IMR-90 (cell line): ENCODE data around the gene GSS. TPM values are rescaled to one million over a fixed set of nuclear protein-coding genes. Genes with fewer than 3 reads are reported as not detected.

Source experiments
- ATAC-seq: fragments of 200-7000 bp; cut with Tn5 transposase; 2 replicates; pipeline ENCODE4 v1.9.1; 2020; ENCODE audit warnings: low read depth, mild to moderate bottlenecking, moderate library complexity
- Bru-seq: library from RNA; stranded (reverse); fragments of 400-500 nt; gene quantifications from one replicate; lab custom pipeline; 2021; lab: Mats Ljungman, UMichigan
- BruChase-seq, 2 experiments: library from RNA; stranded (reverse); fragments of 400-500 nt; gene quantifications; one replicate each; lab custom pipeline; 2021; lab: Mats Ljungman, UMichigan
- BruUV-seq: library from RNA; stranded (reverse); fragments of 400-500 nt; replicated peaks from 2 replicates; lab custom pipeline; 2021; lab: Mats Ljungman, UMichigan
- CTCF ChIA-PET: fragments of 300-600 bp; formaldehyde crosslinking; extraction: SDS; loops from one replicate; lab custom pipeline; 2021; ENCODE audit warnings: antibody characterized with exemption; lab: Yijun Ruan, JAX
- POLR2A ChIA-PET: fragments of 300-600 bp; sonication (Branson Sonifier 250); formaldehyde crosslinking; loops from one replicate; lab custom pipeline; 2022; ENCODE audit warnings: antibody characterized with exemption; ENCODE audit not compliant: unreplicated experiment; lab: Charles Lee
- DNase-seq: peaks from one replicate; pipeline ENCODE4 v3.0.0; 2013
- H2AFZ ChIP-seq: replicated peaks from 2 replicates; pipeline ENCODE3; 2013; ENCODE audit warnings: low read length, mild to moderate bottlenecking; ENCODE audit not compliant: poor library complexity
- H2AK5ac ChIP-seq: 2 replicates; pipeline ENCODE4 v1.6.1; 2013; ENCODE audit warnings: low read depth, low read length, inconsistent platforms
- H2AK9ac ChIP-seq: replicated peaks from 2 replicates; pipeline ENCODE3; 2013; ENCODE audit warnings: mild to moderate bottlenecking, low read depth, low read length, moderate library complexity; ENCODE audit not compliant: poor library complexity
- H2BK120ac ChIP-seq: 2 replicates; pipeline ENCODE4 v1.6.1; 2013; ENCODE audit warnings: low read depth, low read length, inconsistent platforms
- H2BK15ac ChIP-seq: 3 replicates; pipeline ENCODE4 v1.6.1; 2013; ENCODE audit warnings: low read depth, low read length, inconsistent platforms
- H2BK20ac ChIP-seq: 2 replicates; pipeline ENCODE4 v1.6.1; 2013; ENCODE audit warnings: low read depth, mild to moderate bottlenecking, inconsistent platforms, low read length, moderate library complexity
- H2BK5ac ChIP-seq: 2 replicates; pipeline ENCODE4 v1.6.1; 2013; ENCODE audit warnings: mild to moderate bottlenecking, low read depth, low read length, inconsistent platforms; ENCODE audit not compliant: poor library complexity, severe bottlenecking
- H3K14ac ChIP-seq: replicated peaks from 2 replicates; pipeline ENCODE4 v1.6.1; 2013; ENCODE audit warnings: low read depth, low read length, inconsistent platforms
- H3K18ac ChIP-seq: 2 replicates; pipeline ENCODE4 v1.6.1; 2013; ENCODE audit warnings: low read depth, low read length, control low read depth
- H3K23ac ChIP-seq: 2 replicates; pipeline ENCODE4 v1.6.1; 2013; ENCODE audit warnings: low read depth, low read length, inconsistent platforms
- H3K27ac ChIP-seq: 2 replicates; pipeline ENCODE4 v1.5.1; 2013; ENCODE audit warnings: mild to moderate bottlenecking, control low read depth, low read length; ENCODE audit not compliant: insufficient read depth
- H3K27me3 ChIP-seq: 2 replicates; pipeline ENCODE4 v1.6.1; 2013; ENCODE audit warnings: low read length; ENCODE audit not compliant: control insufficient read depth, insufficient read depth
- H3K36me3 ChIP-seq: 2 replicates; pipeline ENCODE4 v1.6.1; 2013; ENCODE audit warnings: low read length, mixed read lengths; ENCODE audit not compliant: control insufficient read depth, insufficient read depth
- H3K4ac ChIP-seq: 2 replicates; pipeline ENCODE4 v1.6.1; 2013; ENCODE audit warnings: low read depth, low read length, inconsistent platforms
- H3K4me1 ChIP-seq: 2 replicates; pipeline ENCODE4 v1.6.1; 2013; ENCODE audit warnings: low read length, mixed read lengths; ENCODE audit not compliant: control insufficient read depth, insufficient read depth
- H3K4me2 ChIP-seq: 2 replicates; pipeline ENCODE4 v1.6.1; 2013; ENCODE audit warnings: low read depth, mild to moderate bottlenecking, control low read depth, low read length, moderate library complexity
- H3K4me3 ChIP-seq: 2 replicates; pipeline ENCODE4 v1.5.1; 2013; ENCODE audit warnings: low read depth, mild to moderate bottlenecking, control low read depth, low read length, moderate library complexity; ENCODE audit not compliant: insufficient read depth
- H3K56ac ChIP-seq: 2 replicates; pipeline ENCODE4 v1.6.1; 2013; ENCODE audit warnings: low read length, inconsistent platforms; ENCODE audit not compliant: insufficient read depth; ENCODE audit errors: extremely low read depth
- H3K79me1 ChIP-seq, 2 experiments: 2 replicates each; pipeline ENCODE4 v1.6.1; 2013; ENCODE audit warnings: low read length in 2 of 2, inconsistent platforms in 1 of 2, low read depth in 1 of 2
- H3K9ac ChIP-seq: 2 replicates; pipeline ENCODE4 v1.6.1; 2013; ENCODE audit warnings: low read depth, low read length, control low read depth
- H3K9me1 ChIP-seq: 2 replicates; pipeline ENCODE4 v1.6.1; 2013; ENCODE audit warnings: low read length, inconsistent platforms; ENCODE audit not compliant: insufficient read depth
- H3K9me3 ChIP-seq: 2 replicates; pipeline ENCODE4 v1.6.1; 2013; ENCODE audit warnings: low read length; ENCODE audit not compliant: control insufficient read depth, insufficient read depth
- H4K20me1 ChIP-seq: 2 replicates; pipeline ENCODE4 v1.6.1; 2013; ENCODE audit warnings: low read length, inconsistent platforms; ENCODE audit not compliant: insufficient read depth
- H4K5ac ChIP-seq: 2 replicates; pipeline ENCODE4 v1.6.1; 2013; ENCODE audit warnings: mild to moderate bottlenecking, low read depth, low read length, control low read depth
- H4K8ac ChIP-seq, 2 experiments: 2 replicates each; pipeline ENCODE4 v1.6.1; 2013; ENCODE audit warnings: low read depth in 2 of 2, low read length in 2 of 2, control low read depth in 1 of 2, inconsistent platforms in 1 of 2
- H4K91ac ChIP-seq: 2 replicates; pipeline ENCODE4 v1.6.1; 2013; ENCODE audit warnings: low read depth, low read length, inconsistent platforms; ENCODE audit not compliant: insufficient read depth
- BHLHE40 ChIP-seq: fragments of 150-350 bp; IDR thresholded peaks from 2 replicates; pipeline ENCODE4 v1.6.1; 2016; ENCODE audit warnings: mild to moderate bottlenecking, low read depth, low read length
- FOS ChIP-seq: fragments of 150-350 bp; IDR thresholded peaks from 2 replicates; pipeline ENCODE4 v1.6.1; 2016; ENCODE audit warnings: low read depth, low read length
- MAZ ChIP-seq: IDR thresholded peaks from 2 replicates; pipeline ENCODE4 v1.6.1; 2012; ENCODE audit warnings: low read depth, mild to moderate bottlenecking, low read length, improper control_type of control experiment, moderate library complexity, borderline replicate concordance
- POLR2A ChIP-seq: IDR thresholded peaks from 2 replicates; pipeline ENCODE4 v1.6.1; 2012; ENCODE audit warnings: mild to moderate bottlenecking, low read depth, low read length
- RAD21 ChIP-seq: IDR thresholded peaks from 2 replicates; pipeline ENCODE4 v1.6.1; 2012; ENCODE audit warnings: low read length, improper control_type of control experiment
- RCOR1 ChIP-seq: IDR thresholded peaks from 2 replicates; pipeline ENCODE4 v1.6.1; 2012; ENCODE audit warnings: mild to moderate bottlenecking, low read length, improper control_type of control experiment; ENCODE audit not compliant: insufficient replicate concordance
- SMC3 ChIP-seq: fragments of 150-350 bp; IDR thresholded peaks from 2 replicates; pipeline ENCODE4 v1.6.1; 2016; ENCODE audit warnings: low read depth, mild to moderate bottlenecking, antibody characterized with exemption, low read length, moderate library complexity
- USF2 ChIP-seq: fragments of 150-350 bp; IDR thresholded peaks from 2 replicates; pipeline ENCODE4 v1.6.1; 2017; ENCODE audit warnings: mild to moderate bottlenecking, antibody characterized with exemption, low read length, low read depth
- WGBS, 2 experiments: methylation state at CpG; one replicate each; pipeline versions ENCODE4 v1.1.5 to v1.1.7; 2013; ENCODE audit warnings: missing lambda C conversion rate in 2 of 2; ENCODE audit not compliant: insufficient read length in 1 of 2; ENCODE audit errors: extremely low coverage in 2 of 2; 5-methylcytosine and 5-hydroxymethylcytosine counted together
- dilution Hi-C: fragments of 300-500 bp; cut with HindIII; formaldehyde crosslinking; loops from one replicate; pipeline ENCODE4 v1.14.3; 2018; ENCODE audit warnings: low sequenced_read_pairs; ENCODE audit not compliant: unreplicated experiment
- in situ Hi-C: fragments of 300-500 bp; cut with MboI; formaldehyde crosslinking; loops from 3 replicates; pipeline ENCODE4 v1.14.3; 2019; ENCODE audit warnings: low sequenced_read_pairs, inconsistent platforms, mixed read lengths
- intact Hi-C: fragments of 100-400 bp; cut with micrococcal nuclease; formaldehyde crosslinking; loops from 2 replicates; pipeline ENCODE4 v1.10.0; 2022
- long read RNA-seq: library from polyadenylated mRNA; unstranded; transcript quantifications from one replicate; pipeline ENCODE4 v2.0.0, GENCODE V29; 2021; ENCODE audit not compliant: unreplicated experiment
- polyA plus RNA-seq, 3 experiments: library from polyadenylated mRNA; depleted of rRNA; stranded (reverse); fragments of >200 nt; gene quantifications; 2 replicates each; pipeline ENCODE4 v1.2.3, GENCODE V29; 2012; ENCODE audit warnings: low replicate concordance in 1 of 3
- total RNA-seq: library from RNA; depleted of rRNA; stranded (reverse); fragments of >200 nt; gene quantifications from 2 replicates; pipeline ENCODE4 v1.2.3, GENCODE V29; 2012; rRNA removed
- TF ChIP-seq, protein P1 (sequence below): conservative IDR thresholded peaks from 2 replicates; pipeline ENCODE4 v1.5.1; 2012; ENCODE audit warnings: mild to moderate bottlenecking, low read depth, low read length, improper control_type of control experiment

GSS gene
- total RNA-seq (70.5 and 90.0 TPM in 2 replicates), polyA plus RNA-seq (2012; rRNA removed) (70.3 and 73.7 TPM in 2 replicates), Bru-seq, nascent RNA (percentile 59 among the genes with signal in this experiment), BruChase-seq, experiment 1, labeled RNA remaining after a 6-hour chase (percentile 59 among the genes with signal in this experiment), BruChase-seq, experiment 2, labeled RNA remaining after a 2-hour chase (percentile 54 among the genes with signal in this experiment)
- polyA plus RNA-seq (2012; cell fraction: cytosol; rRNA removed): 64.9 and 72.0 TPM in 2 replicates
- polyA plus RNA-seq (2012; cell fraction: nucleus; rRNA removed; ENCODE audit: low replicate concordance): 217 and 248 TPM in 2 replicates
- long read RNA-seq, transcript GSS-201 (13 exons, 1,919 nt): major isoform, 64 of 100 reads
- long read RNA-seq, partial matches to known transcripts: 23 of 100 reads
- long read RNA-seq, other reads (novel, unspliced or antisense): 13 of 100 reads

DNA sequence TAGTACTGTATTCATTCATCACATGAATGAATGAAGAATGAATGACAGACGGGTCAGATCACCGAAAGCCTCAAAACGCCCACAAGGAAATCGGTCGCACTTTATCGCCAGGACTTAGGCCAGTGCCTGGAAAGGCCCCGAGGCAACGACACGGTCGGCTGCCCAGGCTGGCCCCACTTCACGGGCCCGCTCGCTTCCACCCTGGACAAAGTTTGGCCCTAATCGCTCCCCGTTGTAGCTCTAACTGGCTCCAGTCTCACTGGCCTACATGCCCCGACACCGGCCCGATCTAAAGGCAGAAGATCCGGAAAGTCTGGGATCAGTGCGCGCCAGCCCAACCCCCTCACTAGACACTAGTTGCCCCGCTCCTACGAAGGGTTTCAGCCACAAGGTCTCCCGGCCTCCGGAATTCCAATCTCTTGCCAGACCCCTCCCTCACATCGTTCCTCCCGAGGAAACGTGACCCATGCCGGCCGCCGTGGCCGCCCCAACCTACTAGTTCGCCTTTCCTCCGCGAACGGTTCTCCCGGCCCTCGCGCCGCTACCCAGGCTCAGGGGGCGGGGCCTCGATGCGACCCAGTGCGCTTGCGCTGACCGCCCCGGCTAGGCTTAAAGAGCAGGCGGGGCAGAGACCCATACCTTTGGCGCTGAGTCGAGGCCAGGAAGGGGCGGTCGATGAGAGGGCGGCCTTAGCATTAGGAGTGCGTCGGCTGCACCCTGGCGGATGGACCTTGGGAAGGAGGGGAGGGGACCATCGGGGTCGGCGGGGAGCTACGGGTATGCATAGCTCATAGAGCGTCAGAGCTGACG is at the start of gene GSS, which contains the start of gene MYH7B:
Gene GSS (minus strand): TSS at position 576 of the 810 bp plus-strand sequence. CDS start 3,954 bp downstream, outside the sequence.
Gene MYH7B (plus strand): TSS at position 638 of the 810 bp plus-strand sequence. CDS start 22,138 bp downstream, outside the sequence.
- peak within 1 kb of the TSS; percentile 96 for H3K56ac ChIP-seq
- peak within 1 kb of the TSS; percentile 90 to 97 for H4K8ac ChIP-seq
- H3K27ac ChIP-seq: peak within 1 kb of the TSS; percentile 88
- peak within 1 kb of the TSS; percentile 84 for H2BK120ac ChIP-seq
- peak within 1 kb of the TSS; percentile 87; the same call in 2 of the 3 replicates for H2BK15ac ChIP-seq
- dilution Hi-C loops: no loop called here
- H3K36me3 ChIP-seq: no peaks in the 10 kb centered on the region
- peak within 1 kb of the TSS; percentile 94 for H4K91ac ChIP-seq
- H3K4me2 ChIP-seq: peak within 1 kb of the TSS; percentile 89
- intact Hi-C loops: loop anchor here (1.0 kb wide), 1 partner anchor 81 kb away; no protein-coding TSS in a partner anchor
- in situ Hi-C loops: loop anchor here (5.0 kb wide), 1 partner anchor 83 kb away; the partner anchor contains the start of gene GGT7
- peak within 1 kb of the TSS; percentile 85 for H3K9ac ChIP-seq
- peak within 1 kb of the TSS; percentile 91 for H2AFZ ChIP-seq
- TF ChIP-seq FOS (peak; percentile 7; the same call in 1 of the 2 replicates), RAD21 (peak; percentile 70), POLR2A (peak; percentile 91), MAZ (peak; percentile 71; the same call in 1 of the 2 replicates), USF2 (no peak), BHLHE40 (peak; percentile 77), SMC3 (peak; percentile 77), RCOR1 (no peak)
- TF ChIP-seq, protein P1, sequence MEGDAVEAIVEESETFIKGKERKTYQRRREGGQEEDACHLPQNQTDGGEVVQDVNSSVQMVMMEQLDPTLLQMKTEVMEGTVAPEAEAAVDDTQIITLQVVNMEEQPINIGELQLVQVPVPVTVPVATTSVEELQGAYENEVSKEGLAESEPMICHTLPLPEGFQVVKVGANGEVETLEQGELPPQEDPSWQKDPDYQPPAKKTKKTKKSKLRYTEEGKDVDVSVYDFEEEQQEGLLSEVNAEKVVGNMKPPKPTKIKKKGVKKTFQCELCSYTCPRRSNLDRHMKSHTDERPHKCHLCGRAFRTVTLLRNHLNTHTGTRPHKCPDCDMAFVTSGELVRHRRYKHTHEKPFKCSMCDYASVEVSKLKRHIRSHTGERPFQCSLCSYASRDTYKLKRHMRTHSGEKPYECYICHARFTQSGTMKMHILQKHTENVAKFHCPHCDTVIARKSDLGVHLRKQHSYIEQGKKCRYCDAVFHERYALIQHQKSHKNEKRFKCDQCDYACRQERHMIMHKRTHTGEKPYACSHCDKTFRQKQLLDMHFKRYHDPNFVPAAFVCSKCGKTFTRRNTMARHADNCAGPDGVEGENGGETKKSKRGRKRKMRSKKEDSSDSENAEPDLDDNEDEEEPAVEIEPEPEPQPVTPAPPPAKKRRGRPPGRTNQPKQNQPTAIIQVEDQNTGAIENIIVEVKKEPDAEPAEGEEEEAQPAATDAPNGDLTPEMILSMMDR: peak; percentile 56
- peak within 1 kb of the TSS; percentile 62 for H3K4me3 ChIP-seq
- peak within 1 kb of the TSS; percentile 99 for H2AK9ac ChIP-seq
- BruUV-seq: no TSS peak
- H3K23ac ChIP-seq: peak within 1 kb of the TSS; percentile 85
- peak within 1 kb of the TSS; percentile 95 for H3K4ac ChIP-seq
- no peaks in the 10 kb centered on the region for H4K20me1 ChIP-seq
- peak within 1 kb of the TSS; percentile 98 for H3K14ac ChIP-seq
- ChIA-PET POLR2A (interaction anchor here (1.0 kb wide), 1 partner anchor 68 kb away, joined by 3 read pairs; no protein-coding TSS in a partner anchor), CTCF (interaction anchor here (2.6 kb wide), 1 partner anchor 82 kb away, joined by 19 read pairs; the partner anchor contains the start of gene GGT7)
- peak within 1 kb of the TSS; percentile 79 for H3K18ac ChIP-seq
- H3K79me1 ChIP-seq: peaks cover 13 to 36% of the 10 kb centered on the region in 2 experiments; a peak in 3 of 4 replicates
- H3K9me1 ChIP-seq: peaks cover 9% of the 10 kb centered on the region
- peak; percentile 93 for DNase-seq
- no peaks in the 10 kb centered on the region for H3K27me3 ChIP-seq
- H2BK5ac ChIP-seq: peak within 1 kb of the TSS; percentile 82
- peaks cover 4% of the 10 kb centered on the region for H3K4me1 ChIP-seq
- no peaks in the 10 kb centered on the region for H3K9me3 ChIP-seq
- H2BK20ac ChIP-seq: peak within 1 kb of the TSS; percentile 73
- WGBS, 2 experiments: 0% methylated on average over 29 of the region's 62 CpGs; no CpG with 5 or more reads in 1 of the 2 experiments
- peak within 1 kb of the TSS; percentile 86 for H4K5ac ChIP-seq
- ATAC-seq: peak; percentile 96
- H2AK5ac ChIP-seq: peak within 1 kb of the TSS; percentile 79
